GM12878 (cell line): ENCODE results near the gene ICAM4. TPM values are rescaled to one million over a fixed set of nuclear protein-coding genes. Genes with fewer than 3 reads are reported as not detected.

Source experiments
- ATF3 ChIP-seq: IDR thresholded peaks from 2 replicates; pipeline ENCODE4 v1.6.1; 2011; ENCODE audit warnings: low read depth, mild to moderate bottlenecking, low read length, moderate library complexity, borderline replicate concordance; ENCODE audit errors: extremely low read depth
- BACH1 ChIP-seq: fragments of 450-650 bp; IDR thresholded peaks from 2 replicates; pipeline ENCODE4 v1.6.1; 2017; ENCODE audit warnings: mild to moderate bottlenecking, borderline replicate concordance
- BHLHE40 ChIP-seq, 2 experiments: fragments of 450-650 bp in 1 of 2; IDR thresholded peaks; 2 replicates each; pipeline ENCODE4 v1.6.1; 2011 to 2017; ENCODE audit warnings: low read depth in 2 of 2, borderline replicate concordance in 1 of 2, improper control_type of control experiment in 1 of 2, low read length in 1 of 2, mild to moderate bottlenecking in 1 of 2
- CBFB ChIP-seq: IDR thresholded peaks from 2 replicates; pipeline ENCODE4 v1.6.1; 2016; ENCODE audit warnings: antibody characterized with exemption, low read depth
- CTCF ChIP-seq, 3 experiments: IDR thresholded peaks in 2 of 3; conservative IDR thresholded peaks in 1 of 3; 2 replicates each; pipeline ENCODE4 v1.5.1; 2011; ENCODE audit warnings: low read depth in 3 of 3, low read length in 3 of 3, mild to moderate bottlenecking in 3 of 3, control low read depth in 2 of 3, moderate library complexity in 2 of 3, inconsistent platforms in 1 of 3, mixed read lengths in 1 of 3; ENCODE audit not compliant: control insufficient read depth in 2 of 3, insufficient read depth in 1 of 3; ENCODE audit errors: extremely low read depth in 1 of 3
- FOXM1 ChIP-seq: IDR thresholded peaks from 2 replicates; pipeline ENCODE4 v1.6.1; 2012; ENCODE audit warnings: low read depth, mild to moderate bottlenecking, inconsistent platforms, low read length, moderate library complexity
- IRF3 ChIP-seq: fragments of 450-650 bp; IDR thresholded peaks from 2 replicates; pipeline ENCODE4 v1.6.1; 2014; ENCODE audit warnings: mild to moderate bottlenecking
- JUND ChIP-seq: IDR thresholded peaks from 2 replicates; pipeline ENCODE4 v1.6.1; 2012; ENCODE audit warnings: low read depth, mild to moderate bottlenecking, low read length, improper control_type of control experiment, moderate library complexity
- MAX ChIP-seq: IDR thresholded peaks from 2 replicates; pipeline ENCODE4 v1.6.1; 2012; ENCODE audit warnings: low read depth, low read length, improper control_type of control experiment
- NFXL1 ChIP-seq: fragments of 450-650 bp; IDR thresholded peaks from 2 replicates; pipeline ENCODE4 v1.6.1; 2017; ENCODE audit warnings: antibody characterized with exemption, mild to moderate bottlenecking, borderline replicate concordance
- POLR2A ChIP-seq: IDR thresholded peaks from 2 replicates; pipeline ENCODE4 v1.6.1; 2011; ENCODE audit warnings: low read depth, mild to moderate bottlenecking, low read length
- POLR2AphosphoS5 ChIP-seq: IDR thresholded peaks from 2 replicates; pipeline ENCODE4 v1.6.1; 2011; ENCODE audit warnings: mild to moderate bottlenecking, low read length, inconsistent platforms
- POU2F2 ChIP-seq: IDR thresholded peaks from 3 replicates; pipeline ENCODE4 v1.6.1; 2011; ENCODE audit warnings: low read depth, mild to moderate bottlenecking, low read length, borderline replicate concordance
- RAD21 ChIP-seq: IDR thresholded peaks from 2 replicates; pipeline ENCODE4 v1.6.1; 2011; ENCODE audit warnings: mild to moderate bottlenecking, low read depth, low read length, moderate library complexity; ENCODE audit not compliant: insufficient read depth
- RAD51 ChIP-seq: fragments of 450-650 bp; IDR thresholded peaks from 2 replicates; pipeline ENCODE4 v1.6.1; 2016; ENCODE audit warnings: moderate library complexity, mild to moderate bottlenecking, inconsistent platforms
- RB1 ChIP-seq: fragments of 450-650 bp; formaldehyde crosslinking; IDR thresholded peaks from 2 replicates; pipeline ENCODE4 v1.6.1; 2017; ENCODE audit warnings: mild to moderate bottlenecking, borderline replicate concordance
- TAF1 ChIP-seq: IDR thresholded peaks from 2 replicates; pipeline ENCODE4 v1.6.1; 2011; ENCODE audit warnings: mild to moderate bottlenecking, low read depth, low read length, borderline replicate concordance
- TARDBP ChIP-seq: IDR thresholded peaks from 2 replicates; pipeline ENCODE4 v1.6.1; 2016; ENCODE audit warnings: borderline replicate concordance
- USF2 ChIP-seq: IDR thresholded peaks from 2 replicates; pipeline ENCODE4 v1.6.1; 2011; ENCODE audit warnings: low read depth, low read length, improper control_type of control experiment, borderline replicate concordance
- WRNIP1 ChIP-seq: IDR thresholded peaks from 2 replicates; pipeline ENCODE4 v1.6.1; 2011; ENCODE audit warnings: low read depth, low read length, improper control_type of control experiment, borderline replicate concordance
- ZNF687 ChIP-seq: fragments of 450-650 bp; IDR thresholded peaks from 2 replicates; pipeline ENCODE4 v1.6.1; 2017; ENCODE audit warnings: mild to moderate bottlenecking, moderate library complexity
- polyA plus RNA-seq, 11 experiments: library from polyadenylated mRNA; depleted of rRNA in 4 of 11; unstranded in 6 of 11; stranded (reverse) in 5 of 11; fragments of >200 nt; fragmentation: Nextera tagmentation in 4 of 11; fragmentation: Illumina TruSeq in 1 of 11; extraction: Ambion mirVana in 4 of 11; extraction: Trizol in 1 of 11; gene quantifications; 1 replicate in 1 of 11; 2 replicates in 10 of 11; pipeline versions ENCODE4 v1.2.1 to v1.2.3, GENCODE V29; 2011 to 2016; ENCODE audit warnings: inconsistent platforms in 2 of 11, missing spikeins in 2 of 11, low read depth in 1 of 11
- total RNA-seq, 4 experiments: library from RNA; depleted of rRNA in 3 of 4; stranded (reverse); fragments of >200 nt in 3 of 4; fragmentation: Illumina TruSeq in 1 of 4; extraction: Trizol in 1 of 4; gene quantifications; 2 replicates each; pipeline versions ENCODE4 v1.2.1 to v1.2.3, GENCODE V29; 2013 to 2021

The ICAM4 gene
- total and polyA plus RNA-seq, 10 of the 15 experiments (the other 5 are each of a cell fraction or from before 2014, with no cell fraction given) = 0.31 to 5.1 (median 1.7) TPM

- TF ChIP-seq NFXL1 = no peak
- peak; percentile 71 to 82 for TF ChIP-seq BHLHE40 (IDR thresholded peaks at IDR 0.05; ENCODE audit: borderline replicate concordance in 1 of 2, low read depth in 2 of 2, low read length in 1 of 2)
- 0 out of 2 replicates have a peak, but pooled peaks have one; percentile 74 for TF ChIP-seq TARDBP
- TF ChIP-seq CTCF (IDR thresholded peaks at IDR 0.05 in 2 of 3, conservative IDR thresholded peaks at IDR 0.05 in 1 of 3; ENCODE audit: control insufficient read depth in 2 of 3, extremely low read depth in 1 of 3, insufficient read depth in 1 of 3, low read depth in 3 of 3, low read length in 3 of 3) = peak in 1 of 3 experiments; percentile 21; a peak in 1 of 6 replicates
- TF ChIP-seq CBFB = peak; percentile 85
- TF ChIP-seq BACH1 = peak; percentile 51; the same call in 1 of the 2 replicates
- TF ChIP-seq JUND = no peak
- TF ChIP-seq RAD51 = peak; percentile 62
- peak; percentile 98 for TF ChIP-seq POLR2AphosphoS5
- peak; percentile 98 for TF ChIP-seq POLR2A
- TF ChIP-seq FOXM1 = no peak; the same call in 1 of the 2 replicates
- no peak; the same call in 1 of the 2 replicates for TF ChIP-seq WRNIP1
- TF ChIP-seq IRF3 = no peak
- no peak for TF ChIP-seq ATF3
- peak; percentile 41 for TF ChIP-seq USF2
- peak; percentile 97; the same call in 2 of the 3 replicates for TF ChIP-seq POU2F2
- TF ChIP-seq TAF1 = peak; percentile 87
- no peak for TF ChIP-seq RAD21
- peak; percentile 91 for TF ChIP-seq MAX
- TF ChIP-seq RB1 = peak; percentile 18; the same call in 1 of the 2 replicates
- TF ChIP-seq ZNF687 = peak; percentile 98
Observed at GRCh38 chr19:10270616-10271394, 15.9 kb upstream of the ICAM4 start, which contains the start of gene ICAM1 (continued).
